CD8-positive, alpha-beta memory T cell (primary cell): Measurements from ENCODE around the gene COX5A. TPM values are rescaled to one million over a fixed set of nuclear protein-coding genes. Genes with fewer than 3 reads are reported as not detected.
"Not testable (repeated sequence)": the region's sequence is repeated elsewhere in the genome, so short reads cannot be mapped to it uniquely, and the experiment has no call there.

Experiments used
- CTCF ChIA-PET: fragments of 350-600 bp; sonication (Branson Sonifier 250); formaldehyde crosslinking; loops from one replicate; lab custom pipeline; 2021; ENCODE audit warnings: antibody characterized with exemption; lab: Charles Lee
- POLR2A ChIA-PET: fragments of 350-600 bp; sonication (Branson Sonifier 250); formaldehyde crosslinking; loops from one replicate; lab custom pipeline; 2021; ENCODE audit warnings: antibody characterized with exemption; lab: Charles Lee
- DNase-seq, 5 donors: peaks; one replicate each; pipeline versions ENCODE4 v3.0.0 to v3.0.0-alpha.2; 2020 to 2022; ENCODE audit warnings: mixed read lengths in 1 of 5
- H3K27ac ChIP-seq: one replicate; pipeline ENCODE4 v1.7.0; 2013; ENCODE audit warnings: low read depth, mild to moderate bottlenecking, low read length, moderate library complexity
- H3K27me3 ChIP-seq: 2 replicates; pipeline ENCODE4 v1.7.0; 2013; ENCODE audit warnings: low read length, mild to moderate bottlenecking; ENCODE audit not compliant: insufficient read depth, poor library complexity, severe bottlenecking
- H3K36me3 ChIP-seq: 2 replicates; pipeline ENCODE4 v1.7.0; 2013; ENCODE audit warnings: mild to moderate bottlenecking, low read length, moderate library complexity; ENCODE audit not compliant: insufficient read depth
- H3K4me1 ChIP-seq: 2 replicates; pipeline ENCODE4 v1.7.0; 2013; ENCODE audit warnings: mild to moderate bottlenecking, low read length, moderate library complexity; ENCODE audit not compliant: insufficient read depth
- H3K4me3 ChIP-seq: 2 replicates; pipeline ENCODE4 v1.7.0; 2013; ENCODE audit warnings: mild to moderate bottlenecking, low read length
- H3K9me3 ChIP-seq: 2 replicates; pipeline ENCODE4 v1.7.0; 2013; ENCODE audit warnings: mild to moderate bottlenecking, low read length
- H3K27ac Mint-ChIP-seq, 8 donors: one replicate each; pipeline ENCODE4 v1.8.0; 2020 to 2021; ENCODE audit warnings: mixed read lengths in 8 of 8, mild to moderate bottlenecking in 6 of 8, inconsistent platforms in 3 of 8, moderate library complexity in 3 of 8
- H3K27me3 Mint-ChIP-seq, 2 donors: one replicate each; pipeline ENCODE4 v1.8.0; 2020 to 2021; ENCODE audit warnings: mixed read lengths in 2 of 2, mild to moderate bottlenecking in 1 of 2, moderate library complexity in 1 of 2
- H3K36me3 Mint-ChIP-seq, 3 donors: one replicate each; pipeline ENCODE4 v1.8.0; 2020 to 2021; ENCODE audit warnings: mixed read lengths in 3 of 3, inconsistent platforms in 1 of 3, mild to moderate bottlenecking in 1 of 3
- H3K4me1 Mint-ChIP-seq, 3 donors: one replicate each; pipeline ENCODE4 v1.8.0; 2020 to 2021; ENCODE audit warnings: mixed read lengths in 3 of 3, inconsistent platforms in 1 of 3, mild to moderate bottlenecking in 1 of 3
- H3K4me3 Mint-ChIP-seq, 7 donors: one replicate each; pipeline ENCODE4 v1.8.0; 2020 to 2021; ENCODE audit warnings: mixed read lengths in 7 of 7, mild to moderate bottlenecking in 6 of 7, moderate library complexity in 4 of 7, inconsistent platforms in 2 of 7
- H3K9me3 Mint-ChIP-seq, 5 donors: one replicate each; pipeline ENCODE4 v1.8.0; 2020 to 2022; ENCODE audit warnings: mixed read lengths in 5 of 5, mild to moderate bottlenecking in 3 of 5, moderate library complexity in 2 of 5, inconsistent platforms in 1 of 5
- polyA plus RNA-seq: library from polyadenylated mRNA; unstranded; fragments of 300-500 nt; fragmentation: Illumina TruSeq; gene quantifications from one replicate; pipeline ENCODE4 v1.2.3, GENCODE V29; 2021
- total RNA-seq, 2 experiments: library from RNA; stranded (reverse); gene quantifications; one replicate each; pipeline ENCODE4 v1.2.3, GENCODE V29; 2021

The COX5A gene
- total and polyA plus RNA-seq, 3 experiments from 2014 or later, result 326 to 362 (median 351) TPM

GRCh38 chr15:74897300-74897701 is 40.6 kb downstream of the COX5A start:
- CTCF ChIA-PET, result interaction anchor here (1.0 to 3.0 kb wide), 3 partner anchors 9 to 109 kb away, joined by 3 to 9 read pairs (median 3); partner anchors contain the start of gene FAM219B
- H3K36me3 ChIP-seq, result peaks cover 21% of the 10 kb centered on the region

GRCh38 chr15:74896316-74896715 is 41.6 kb downstream of the COX5A start:
- H3K36me3 ChIP-seq, result peaks cover 21% of the 10 kb centered on the region
- DNase-seq, result no peak
- no peaks in the 10 kb centered on the region for H3K27me3 ChIP-seq
- H3K4me1 ChIP-seq, result peaks cover 36% of the 10 kb centered on the region
- H3K27me3 Mint-ChIP-seq, result no peaks in the 10 kb centered on the region
- peaks cover 21 to 52% (median 38%) of the 10 kb centered on the region in 3 donors for H3K4me1 Mint-ChIP-seq
- H3K9me3 ChIP-seq, result no peaks in the 10 kb centered on the region
- POLR2A ChIA-PET, result no interaction called here
- no peak overlapping the region for H3K4me3 ChIP-seq
- no peak overlapping the region for H3K4me3 Mint-ChIP-seq
- peaks cover 0 to 65% (median 13%) of the 10 kb centered on the region in 3 donors for H3K36me3 Mint-ChIP-seq
- H3K9me3 Mint-ChIP-seq, result no peaks in the 10 kb centered on the region
- H3K27ac Mint-ChIP-seq, result peak overlapping the region in 3 of 8 donors; percentile 42 to 62 (median 55)
- CTCF ChIA-PET, result interaction anchor here (1.0 to 3.0 kb wide), 4 partner anchors 10 to 125 kb away, joined by 3 to 9 read pairs (median 3); partner anchors contain the start of gene FAM219B
- H3K27ac ChIP-seq, result no peak overlapping the region

More at GRCh38 chr15:74897300-74897701, 40.6 kb downstream of the COX5A start:
- H3K4me1 Mint-ChIP-seq, result peaks cover 28 to 52% (median 40%) of the 10 kb centered on the region in 3 donors
- Histone ChIP-seq H3K9me3 (no peaks in the 10 kb centered on the region), H3K27me3 (no peaks in the 10 kb centered on the region), H3K27ac (no peak overlapping the region), H3K4me3 (no peak overlapping the region), H3K4me1 (peaks cover 40% of the 10 kb centered on the region)
- H3K27ac Mint-ChIP-seq, result peak overlapping the region in 3 of 8 donors; percentile 63 to 85 (median 77)
- H3K4me3 Mint-ChIP-seq, result no peak overlapping the region
- DNase-seq, result no peak
- no peaks in the 10 kb centered on the region for H3K27me3 Mint-ChIP-seq
- H3K36me3 Mint-ChIP-seq, result peaks cover 0 to 64% (median 13%) of the 10 kb centered on the region in 3 donors
- POLR2A ChIA-PET, result interaction anchor here (1.0 kb wide), 1 partner anchor 9 kb away, joined by 3 read pairs; no protein-coding TSS in a partner anchor
- H3K9me3 Mint-ChIP-seq, result no peaks in the 10 kb centered on the region

- Histone ChIP-seq H3K27me3 (no peaks in the 10 kb centered on the region), H3K9me3 (no peaks in the 10 kb centered on the region), H3K4me1 (peaks cover 36% of the 10 kb centered on the region), H3K4me3 (no peak overlapping the region), H3K27ac (no peak overlapping the region), H3K36me3 (peaks cover 17% of the 10 kb centered on the region)
- Mint-ChIP-seq H3K36me3 (peaks cover 0 to 63% (median 12%) of the 10 kb centered on the region in 3 donors), H3K27me3 (no peaks in the 10 kb centered on the region), H3K27ac (peak overlapping the region in 7 of 8 donors; percentile 56 to 84 (median 75)), H3K9me3 (no peaks in the 10 kb centered on the region), H3K4me3 (no peak overlapping the region), H3K4me1 (peaks cover 21 to 53% (median 36%) of the 10 kb centered on the region in 3 donors)
- DNase-seq, result no peak
- ChIA-PET POLR2A (interaction anchor here (0.6 kb wide), 1 partner anchor 12 kb away, joined by 3 read pairs; no protein-coding TSS in a partner anchor), CTCF (interaction anchor here (1.1 to 3.0 kb wide), 2 partner anchors 11 to 125 kb away, joined by 3 to 9 read pairs; partner anchors contain the start of gene FAM219B)
These were observed 42.0 kb downstream of the COX5A start for GRCh38 chr15:74895830-74896229.

- Mint-ChIP-seq H3K4me1 (peaks cover 32 to 61% (median 46%) of the 10 kb centered on the region in 3 donors), H3K36me3 (peaks cover 0 to 57% (median 7%) of the 10 kb centered on the region in 3 donors), H3K27ac (peak overlapping the region in 2 of 8 donors; percentile 50 to 70), H3K4me3 (peak overlapping the region in 2 of 7 donors; percentile 78 to 86)
- H3K27ac ChIP-seq, H3K36me3 ChIP-seq, H3K27me3 Mint-ChIP-seq, H3K9me3 Mint-ChIP-seq, H3K27me3 ChIP-seq, H3K9me3 ChIP-seq, H3K4me3 ChIP-seq, DNase-seq: not testable (repeated sequence)
- CTCF ChIA-PET, result interaction anchor here (1.0 to 1.4 kb wide), 6 partner anchors 13 to 280 kb away, joined by 3 to 7 read pairs (median 3); partner anchors contain the start of gene ULK3
- POLR2A ChIA-PET, result interaction anchor here (0.6 to 1.6 kb wide), 4 partner anchors 7 to 57 kb away, joined by 3 to 12 read pairs (median 6); partner anchors contain the start of gene FAM219B
- peaks cover 42% of the 10 kb centered on the region for H3K4me1 ChIP-seq
These were observed 43.5 kb downstream of the COX5A start for GRCh38 chr15:74894383-74894782.

- Histone ChIP-seq H3K4me1 (peaks cover 46% of the 10 kb centered on the region), H3K27ac (peak overlapping the region; percentile 34), H3K4me3 (peak overlapping the region; percentile 19), H3K27me3 (no peaks in the 10 kb centered on the region), H3K9me3 (no peaks in the 10 kb centered on the region), H3K36me3 (peaks cover 6% of the 10 kb centered on the region)
- Mint-ChIP-seq H3K36me3 (peaks cover 0 to 50% (median 7%) of the 10 kb centered on the region in 3 donors), H3K4me3 (peak overlapping the region; percentile 48 to 87 (median 79)), H3K27ac (peak overlapping the region; percentile 85 to 100 (median 96)), H3K9me3 (no peaks in the 10 kb centered on the region), H3K27me3 (no peaks in the 10 kb centered on the region), H3K4me1 (peaks cover 36 to 62% (median 46%) of the 10 kb centered on the region in 3 donors)
- POLR2A ChIA-PET, result interaction anchor here (0.6 to 1.6 kb wide), 12 partner anchors 8 to 117 kb away, joined by 3 to 12 read pairs (median 4); partner anchors contain the start of gene FAM219B
- DNase-seq, result peak in 3 of 5 donors; percentile 61 to 74 (median 70)
- CTCF ChIA-PET, result interaction anchor here (0.9 to 2.6 kb wide), 9 partner anchors 9 to 279 kb away, joined by 3 to 8 read pairs (median 4); no protein-coding TSS in a partner anchor
These were observed 44.2 kb downstream of the COX5A start for GRCh38 chr15:74893627-74894026.

- peak overlapping the region; percentile 19 for H3K4me3 ChIP-seq
- CTCF ChIA-PET, result interaction anchor here (1.1 to 2.6 kb wide), 4 partner anchors 8 to 278 kb away, joined by 3 to 16 read pairs (median 5); no protein-coding TSS in a partner anchor
- peak overlapping the region; percentile 34 for H3K27ac ChIP-seq
- no peaks in the 10 kb centered on the region for H3K9me3 ChIP-seq
- Mint-ChIP-seq H3K9me3 (no peaks in the 10 kb centered on the region), H3K36me3 (peaks cover 0 to 46% (median 7%) of the 10 kb centered on the region in 3 donors), H3K4me3 (peak overlapping the region; percentile 5 to 87 (median 72)), H3K4me1 (peaks cover 36 to 62% (median 46%) of the 10 kb centered on the region in 3 donors), H3K27ac (peak overlapping the region; percentile 85 to 100 (median 96)), H3K27me3 (no peaks in the 10 kb centered on the region)
- H3K4me1 ChIP-seq, result peaks cover 46% of the 10 kb centered on the region
- POLR2A ChIA-PET, result interaction anchor here (0.6 to 1.3 kb wide), 5 partner anchors 11 to 598 kb away, joined by 3 to 5 read pairs (median 4); partner anchors contain the start of gene COX5A
- DNase-seq, result no peak
- H3K36me3 ChIP-seq, result peaks cover 6% of the 10 kb centered on the region
- H3K27me3 ChIP-seq, result no peaks in the 10 kb centered on the region
These were observed 44.9 kb downstream of the COX5A start for GRCh38 chr15:74892931-74893330.

- Histone ChIP-seq H3K4me3 (no peak overlapping the region), H3K9me3 (no peaks in the 10 kb centered on the region), H3K27ac (no peak overlapping the region), H3K36me3 (peaks cover 6% of the 10 kb centered on the region), H3K27me3 (no peaks in the 10 kb centered on the region), H3K4me1 (peaks cover 46% of the 10 kb centered on the region)
- Mint-ChIP-seq H3K4me1 (peaks cover 36 to 59% (median 46%) of the 10 kb centered on the region in 3 donors), H3K9me3 (no peaks in the 10 kb centered on the region), H3K4me3 (peak overlapping the region in 4 of 7 donors; percentile 15 to 94 (median 54)), H3K36me3 (peaks cover 0 to 40% (median 7%) of the 10 kb centered on the region in 3 donors), H3K27ac (peak overlapping the region; percentile 66 to 100 (median 96)), H3K27me3 (no peaks in the 10 kb centered on the region)
- CTCF ChIA-PET, result interaction anchor here (0.6 to 2.6 kb wide), 5 partner anchors 9 to 92 kb away, joined by 3 to 16 read pairs (median 3); no protein-coding TSS in a partner anchor
- POLR2A ChIA-PET, result interaction anchor here (1.2 kb wide), 1 partner anchor 46 kb away, joined by 4 read pairs; the partner anchor contains the start of gene COX5A
- DNase-seq, result peak in 1 of 5 donors; percentile 13
These were observed 45.6 kb downstream of the COX5A start for GRCh38 chr15:74892313-74892712.
